GM18867 (cell line): ENCODE data around the gene SLC17A8.

ENCODE experiments used
- ATAC-seq: cut with Tn5 transposase; IDR thresholded peaks from one replicate; pipeline ENCODE4 v1.9.1; 2021; ENCODE audit warnings: mild to moderate bottlenecking, moderate library complexity; ENCODE audit not compliant: unreplicated experiment

The SLC17A8 gene

DNA sequence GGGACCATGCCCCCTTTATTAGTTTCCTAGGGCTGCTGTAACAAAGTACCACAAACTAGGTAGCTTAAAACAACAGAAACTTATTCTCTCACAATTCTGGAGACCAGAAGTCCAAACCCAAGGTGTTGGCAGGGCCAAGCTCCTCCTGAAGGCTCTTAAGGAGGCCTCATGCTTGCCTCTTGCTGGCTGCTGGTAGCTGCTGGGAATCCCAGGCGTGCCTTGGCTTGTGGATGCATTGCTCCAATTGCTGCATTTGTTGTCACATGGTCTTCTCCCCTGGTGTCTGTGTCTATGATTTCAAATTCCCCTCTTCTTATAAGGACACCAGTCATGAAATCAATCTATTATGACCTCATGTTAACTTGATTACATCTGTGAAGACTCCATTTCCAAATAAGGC lies 11.2 kb downstream of the SLC17A8 start:
- ATAC-seq = no peak

DNA sequence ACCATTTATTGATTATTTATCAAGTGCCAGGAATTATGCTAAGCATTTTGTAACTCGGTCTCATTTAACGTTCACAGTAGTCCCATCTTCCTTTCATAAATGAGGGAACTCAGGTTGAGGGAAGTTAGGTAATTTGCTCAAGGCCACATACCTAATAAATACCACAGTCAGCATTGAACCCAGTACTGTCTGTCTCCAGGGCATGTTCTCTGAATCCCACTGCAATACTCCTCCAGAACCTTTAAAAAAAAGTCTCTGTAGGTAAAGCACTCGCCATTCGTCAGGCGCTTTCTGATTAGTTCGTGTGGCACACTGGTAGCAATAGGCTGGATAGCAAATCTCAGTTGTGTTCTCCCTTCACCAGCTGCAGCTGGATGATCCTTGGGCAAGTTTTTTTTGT lies 14.3 kb downstream of the SLC17A8 start:
- ATAC-seq = no peak

DNA sequence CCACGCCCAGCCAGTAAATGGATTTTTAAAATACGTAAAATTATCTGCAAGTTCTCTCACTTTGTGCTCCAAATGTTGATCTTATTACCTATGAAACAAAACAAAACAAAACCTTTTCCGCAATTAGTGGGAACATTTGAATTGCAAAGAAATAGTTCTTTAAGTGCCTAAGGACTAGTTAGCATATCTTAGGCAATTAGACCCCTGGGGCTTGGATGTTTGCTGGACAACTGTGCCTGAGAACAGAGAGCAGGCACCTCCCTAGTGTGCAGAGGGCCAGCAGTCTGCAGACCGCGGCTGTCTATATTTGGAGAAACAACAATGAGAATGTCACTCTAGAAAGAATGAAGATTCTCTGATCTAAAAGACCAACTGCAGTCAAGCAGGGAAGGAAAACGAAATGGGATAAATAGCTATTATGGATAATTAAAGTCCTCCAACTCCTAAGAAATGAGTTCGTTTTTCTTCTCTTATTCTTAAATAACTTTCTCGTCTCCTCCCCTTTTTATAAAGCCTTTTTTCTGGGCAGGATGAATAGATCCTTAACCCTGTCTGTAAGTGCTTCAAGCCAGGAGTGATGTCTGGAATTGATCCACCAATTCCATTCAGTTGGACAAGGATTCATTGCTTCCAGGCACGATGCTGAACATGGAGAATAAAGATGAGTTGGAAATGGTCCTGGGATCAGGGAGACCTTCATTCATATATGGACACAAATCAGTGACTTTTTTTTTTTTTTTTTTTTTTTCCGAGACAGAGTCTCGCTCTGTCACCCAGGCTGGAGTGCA lies 16.2 kb downstream of the SLC17A8 start:
- ATAC-seq = no peak

DNA sequence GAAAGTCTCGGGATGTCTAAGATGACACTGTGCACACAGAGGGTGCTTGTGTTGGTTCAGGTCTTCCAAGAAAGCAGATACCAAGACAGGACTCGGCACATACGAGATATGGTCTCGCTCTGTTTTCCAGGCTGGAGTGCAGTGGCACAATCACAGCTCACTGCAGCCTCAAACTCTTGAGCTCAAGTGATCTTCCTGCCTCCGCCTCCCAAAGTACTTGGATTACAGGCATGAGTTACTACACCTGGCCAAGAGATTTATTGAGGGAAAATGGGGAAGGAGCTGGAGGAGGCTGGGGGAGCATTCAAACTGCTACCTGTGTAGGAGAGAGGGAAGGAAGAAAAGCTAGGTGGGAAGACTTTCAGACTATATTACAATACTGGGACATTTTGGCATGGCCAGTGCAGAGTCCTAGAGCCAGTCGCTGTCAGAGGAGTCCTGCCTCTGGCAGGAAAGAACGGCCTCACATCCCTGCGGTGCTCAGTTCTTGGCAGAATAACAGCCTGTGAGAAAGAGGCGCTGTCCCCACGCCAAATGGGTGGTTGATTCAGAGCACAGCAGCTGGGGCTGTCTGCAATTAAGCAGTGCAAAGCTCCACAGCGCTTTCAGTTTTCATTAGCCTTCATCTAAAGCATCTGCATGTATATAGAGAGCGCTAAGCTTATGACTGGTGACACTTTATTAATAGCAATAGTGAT lies 18.3 kb downstream of the SLC17A8 start:
- ATAC-seq = no peak

DNA sequence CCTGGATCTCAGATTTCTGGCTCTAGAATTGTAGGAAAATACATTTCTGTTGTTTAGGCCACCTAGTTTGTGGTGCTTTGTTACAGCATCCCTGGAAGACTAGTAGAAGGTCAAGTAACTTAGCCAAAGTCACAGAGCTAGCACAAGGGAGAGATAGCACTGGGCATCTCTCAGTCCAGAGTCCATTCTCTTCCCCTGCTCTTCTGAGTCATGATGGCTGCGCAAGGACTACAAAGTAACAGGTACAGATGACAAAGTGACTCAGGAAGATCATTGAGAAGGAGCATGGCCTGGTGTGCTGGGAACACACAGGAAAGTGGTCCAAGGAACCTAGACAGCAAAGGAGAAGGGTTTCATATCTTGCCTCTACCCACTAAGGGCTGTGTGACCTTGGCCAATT lies 19.3 kb downstream of the SLC17A8 start:
- ATAC-seq = no peak

DNA sequence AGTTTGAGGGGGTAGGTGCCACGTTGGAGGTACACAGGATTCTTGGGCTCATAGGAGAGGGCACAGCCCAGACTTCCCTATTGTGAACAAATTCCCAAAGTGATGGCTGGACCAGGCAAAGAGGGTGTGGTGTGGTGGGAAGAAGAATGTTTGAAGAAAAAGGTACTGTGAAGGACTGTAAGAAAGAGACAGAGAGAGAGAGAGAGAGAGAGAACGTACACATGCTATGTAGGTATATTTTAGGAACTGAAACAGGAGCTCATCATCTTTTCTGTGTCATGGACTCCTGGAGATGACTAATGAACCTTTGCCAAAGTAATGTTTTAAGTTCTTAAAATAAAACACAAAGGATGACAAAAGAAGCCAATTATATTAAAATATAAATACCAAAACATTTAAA lies 24.5 kb downstream of the SLC17A8 start:
- no peak for ATAC-seq

DNA sequence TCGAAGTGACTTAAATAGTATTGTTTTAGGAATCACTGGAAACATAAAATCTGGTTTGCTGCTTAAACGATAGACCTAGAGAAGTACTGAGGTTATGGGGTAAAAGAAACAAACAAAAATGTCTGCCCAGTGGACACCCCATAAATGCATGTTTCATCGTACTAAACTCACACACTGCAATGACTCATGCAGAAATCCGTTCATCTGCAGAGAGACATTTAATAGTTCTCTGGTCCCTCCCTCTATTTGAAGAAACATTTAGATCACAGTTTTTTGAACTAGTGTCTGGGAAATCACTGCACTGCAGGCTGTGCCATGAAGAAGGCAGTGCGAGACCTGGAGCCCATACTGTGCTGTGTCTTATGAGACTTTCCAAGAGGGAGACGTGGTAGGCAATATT lies 25.5 kb downstream of the SLC17A8 start:
- no peak for ATAC-seq

DNA sequence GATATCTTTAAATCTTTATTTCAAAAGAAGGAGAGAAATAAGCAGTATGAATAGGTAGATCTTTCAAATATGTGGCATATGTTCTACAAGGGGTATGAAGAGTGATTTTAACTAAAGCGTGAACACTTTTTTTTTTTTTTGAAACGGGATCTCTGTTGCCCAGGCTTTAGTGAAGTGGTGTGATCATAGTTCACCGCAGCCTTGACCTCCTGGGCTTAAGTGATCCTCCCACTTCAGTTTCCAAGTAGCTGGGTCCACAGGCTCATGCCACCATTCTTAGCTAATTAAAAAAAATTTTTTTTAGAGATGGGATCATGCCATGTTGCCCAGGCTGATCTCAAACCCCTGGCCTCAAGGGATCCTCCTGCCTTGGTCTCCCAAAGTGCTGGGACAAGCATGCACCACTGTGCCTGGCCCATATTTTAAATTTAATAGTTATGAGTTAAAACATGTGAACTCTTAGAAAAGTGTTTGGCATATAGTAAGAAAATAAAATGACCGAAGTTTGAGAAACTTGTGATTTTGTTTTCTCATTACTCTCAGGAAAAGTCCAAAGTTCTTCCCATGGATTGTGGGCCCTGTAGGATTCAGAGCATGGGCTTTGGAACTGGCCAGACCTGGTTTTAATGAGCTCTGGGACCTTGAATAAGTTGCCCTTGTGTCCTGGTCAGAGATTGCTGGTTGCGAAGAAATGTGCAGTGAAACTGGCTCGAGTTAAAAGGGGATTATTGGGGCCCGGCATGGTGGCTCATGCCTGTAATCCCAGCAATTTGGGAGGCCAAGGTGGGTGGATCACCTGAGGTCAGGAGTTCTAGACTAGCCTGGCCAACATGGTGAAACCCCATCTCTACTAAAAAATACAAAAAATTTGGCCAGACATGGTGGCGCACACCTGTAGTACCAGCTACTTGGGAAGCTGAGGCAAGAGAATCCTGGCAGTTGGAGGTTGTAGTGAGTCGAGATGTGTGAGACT lies 27.0 kb downstream of the SLC17A8 start:
- ATAC-seq = no peak

DNA sequence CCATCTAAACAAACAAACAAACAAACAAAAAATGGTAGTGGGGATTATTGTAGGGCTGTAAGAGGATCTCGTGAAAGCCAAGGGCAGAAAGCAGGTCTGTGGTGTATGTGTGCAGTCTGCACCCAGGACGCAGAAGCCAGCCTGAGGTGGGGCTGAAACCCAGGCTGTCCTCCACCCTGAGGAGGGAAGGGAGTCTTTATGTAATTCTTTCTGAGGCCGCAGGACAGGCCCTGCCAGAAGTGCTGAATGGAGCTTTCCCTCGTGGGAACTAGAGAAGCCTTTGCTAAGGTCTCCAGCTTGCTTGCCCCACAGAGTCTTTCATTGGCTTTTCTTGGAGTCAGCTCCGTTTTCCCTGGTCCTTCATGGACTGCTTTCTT lies 27.7 kb downstream of the SLC17A8 start:
- no peak for ATAC-seq

DNA sequence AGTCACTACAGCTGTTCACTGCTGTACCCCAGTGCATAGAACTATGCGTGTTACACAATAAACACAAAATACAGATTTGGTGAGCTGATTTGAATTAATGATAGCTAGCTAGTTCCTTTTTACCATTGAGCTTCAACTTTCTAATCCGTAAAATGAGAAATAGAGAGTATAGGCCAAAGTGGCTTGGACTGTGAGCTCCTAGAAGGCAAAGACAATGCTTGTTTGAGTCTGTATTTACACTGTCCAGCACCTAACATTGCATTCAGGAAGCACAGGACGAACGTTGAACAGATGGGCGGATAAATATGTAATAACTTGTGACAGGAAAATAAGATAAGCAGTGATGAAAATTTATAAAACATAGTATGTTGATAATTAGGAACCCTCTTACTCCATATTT lies 31.5 kb downstream of the SLC17A8 start:
- no peak for ATAC-seq

DNA sequence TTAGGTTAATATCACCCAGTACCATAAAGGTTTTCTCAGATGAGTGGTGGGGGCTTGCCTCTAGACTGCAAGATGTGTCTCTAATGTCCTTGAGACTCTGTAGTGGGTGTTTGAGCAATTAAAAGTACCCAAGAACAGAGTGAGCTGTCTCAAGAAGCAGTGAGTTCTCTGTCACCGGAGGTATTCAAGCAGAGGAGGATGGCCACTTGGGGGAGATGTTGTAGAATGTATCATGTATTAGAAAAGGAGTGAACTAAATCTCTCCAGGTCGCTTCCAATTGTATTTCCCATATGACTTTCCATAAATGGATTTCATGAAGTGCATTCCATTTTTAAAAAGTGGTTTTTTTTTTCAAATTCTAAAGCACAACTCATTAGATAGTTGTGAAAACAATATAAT lies 35.0 kb downstream of the SLC17A8 start:
- no peak for ATAC-seq

DNA sequence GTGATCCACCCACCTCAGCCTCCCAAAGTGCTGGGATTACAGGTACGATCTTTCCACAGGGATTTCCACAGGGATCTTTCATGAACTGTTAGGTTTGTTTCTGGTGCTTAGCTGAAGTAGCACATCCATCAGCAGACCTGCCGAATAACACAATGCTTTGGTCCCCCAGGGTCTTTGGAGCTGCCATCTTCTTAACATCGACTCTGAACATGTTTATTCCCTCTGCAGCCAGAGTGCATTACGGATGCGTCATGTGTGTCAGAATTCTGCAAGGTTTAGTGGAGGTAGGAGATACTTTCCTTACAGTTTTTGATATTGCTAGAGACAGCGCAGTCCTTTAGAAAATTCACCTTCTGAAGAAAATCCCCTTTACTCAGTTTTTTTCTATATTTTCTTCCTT lies 36.3 kb downstream of the SLC17A8 start:
- ATAC-seq = no peak

DNA sequence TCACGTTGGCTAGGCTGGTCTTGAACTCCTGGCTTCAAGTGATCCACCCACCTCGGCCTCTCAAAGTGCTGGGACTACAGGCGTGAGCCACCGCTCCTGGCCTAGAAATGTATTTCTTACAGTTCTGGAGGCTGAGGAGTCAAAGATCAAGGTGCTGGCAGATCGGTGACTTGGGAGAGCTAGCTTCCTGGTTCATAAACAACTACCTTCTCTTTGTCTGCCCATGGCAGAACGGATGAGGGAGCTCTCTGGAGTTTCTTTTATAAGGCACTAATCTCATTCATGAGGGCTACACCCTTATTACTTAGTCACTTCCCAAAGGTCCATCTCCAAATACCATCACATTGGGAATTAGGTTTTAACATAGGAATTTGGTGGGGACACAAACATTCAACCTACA lies 38.9 kb downstream of the SLC17A8 start:
- no peak for ATAC-seq

DNA sequence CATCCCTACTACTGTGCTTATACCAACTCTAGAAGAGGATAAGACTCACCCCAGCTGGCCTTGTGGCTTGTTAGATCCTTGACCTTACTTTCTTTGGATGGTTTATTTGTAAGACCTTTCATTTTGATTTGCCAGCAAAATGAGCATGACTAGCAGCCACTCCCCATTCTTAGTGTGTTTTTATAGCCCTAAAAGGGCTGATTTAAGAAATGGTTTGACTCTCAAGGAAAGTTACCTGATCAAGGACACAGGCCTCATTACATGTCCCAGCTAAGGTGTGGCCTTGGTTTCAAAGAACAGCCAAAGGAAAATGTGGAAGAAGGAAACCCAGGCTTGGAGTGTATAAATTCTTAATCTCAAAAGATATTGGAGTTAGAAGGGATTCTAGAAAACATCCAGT lies 41.4 kb downstream of the SLC17A8 start:
- ATAC-seq = no peak

DNA sequence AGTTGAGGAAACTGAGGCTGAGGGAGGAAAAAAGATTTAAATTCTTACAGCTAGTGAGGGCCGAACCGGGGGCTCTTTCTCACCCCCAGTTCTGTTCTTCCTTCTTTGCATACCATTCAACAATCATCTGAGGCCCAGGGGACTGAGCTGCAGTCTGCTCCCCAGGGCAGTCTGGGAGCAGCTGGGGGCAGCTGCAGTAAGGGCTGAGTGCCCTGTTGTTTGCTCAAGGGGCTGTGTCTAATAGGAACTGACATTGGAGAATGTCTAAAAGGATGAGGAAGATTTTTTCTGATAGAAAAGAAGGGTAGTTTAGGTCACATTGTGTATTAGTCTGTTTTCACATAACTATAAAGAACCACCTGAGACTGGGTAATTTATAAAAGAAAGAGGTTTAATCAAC lies 42.2 kb downstream of the SLC17A8 start:
- no peak for ATAC-seq

DNA sequence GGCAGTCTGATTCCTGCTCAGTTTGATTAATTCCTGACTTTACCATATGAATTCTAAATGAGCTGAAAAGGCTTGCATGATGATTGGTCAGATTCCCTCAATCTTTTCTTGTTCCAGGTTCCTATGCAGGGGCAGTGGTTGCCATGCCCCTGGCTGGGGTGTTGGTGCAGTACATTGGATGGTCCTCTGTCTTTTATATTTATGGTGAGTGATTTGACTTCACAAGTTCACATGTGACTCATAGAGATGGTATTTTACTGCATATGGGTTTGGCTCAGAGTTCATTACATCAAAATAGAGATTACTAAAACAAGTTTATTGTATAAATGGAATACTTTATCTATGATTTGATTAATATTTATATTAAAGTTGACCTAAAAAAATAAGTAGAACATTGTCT lies 44.8 kb downstream of the SLC17A8 start:
- ATAC-seq = no peak

DNA sequence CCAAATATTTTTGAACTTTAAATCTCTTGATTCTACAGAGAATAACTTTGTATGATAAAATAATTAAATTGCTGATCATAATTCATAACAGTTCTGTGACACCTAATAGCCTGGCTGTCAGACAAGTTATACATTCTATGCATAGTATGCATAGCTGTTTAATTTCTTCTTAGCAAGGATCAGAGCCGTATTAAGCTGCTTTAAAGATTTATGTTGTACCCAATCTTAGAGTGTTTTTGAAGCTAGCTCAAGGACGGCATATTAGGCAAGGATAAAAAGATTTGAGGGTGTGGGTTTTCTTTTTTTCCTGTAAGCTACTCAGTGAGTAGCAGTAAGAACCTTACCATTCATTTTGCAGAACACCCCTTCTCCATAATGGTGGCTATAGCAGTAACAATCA lies 45.9 kb downstream of the SLC17A8 start:
- ATAC-seq = no peak

DNA sequence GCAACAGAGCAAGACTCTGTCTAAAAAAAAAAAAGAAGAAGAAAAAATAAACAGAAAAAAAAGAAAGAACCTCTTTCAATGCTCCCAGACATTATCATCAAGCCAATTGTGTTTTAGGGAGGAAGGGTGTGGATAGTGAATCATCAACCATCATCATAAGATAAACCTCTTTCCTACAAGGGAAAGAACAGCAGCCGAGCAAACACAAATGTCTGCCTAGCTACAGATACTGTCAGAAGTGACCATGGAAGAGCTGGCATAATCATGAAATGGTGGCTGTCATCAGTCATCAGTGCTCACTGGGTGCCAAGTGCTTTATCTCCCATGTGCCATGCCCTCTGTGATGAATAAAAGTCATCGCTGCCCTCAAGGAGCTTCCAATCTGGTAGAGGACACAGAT lies 46.6 kb downstream of the SLC17A8 start:
- ATAC-seq = no peak

DNA sequence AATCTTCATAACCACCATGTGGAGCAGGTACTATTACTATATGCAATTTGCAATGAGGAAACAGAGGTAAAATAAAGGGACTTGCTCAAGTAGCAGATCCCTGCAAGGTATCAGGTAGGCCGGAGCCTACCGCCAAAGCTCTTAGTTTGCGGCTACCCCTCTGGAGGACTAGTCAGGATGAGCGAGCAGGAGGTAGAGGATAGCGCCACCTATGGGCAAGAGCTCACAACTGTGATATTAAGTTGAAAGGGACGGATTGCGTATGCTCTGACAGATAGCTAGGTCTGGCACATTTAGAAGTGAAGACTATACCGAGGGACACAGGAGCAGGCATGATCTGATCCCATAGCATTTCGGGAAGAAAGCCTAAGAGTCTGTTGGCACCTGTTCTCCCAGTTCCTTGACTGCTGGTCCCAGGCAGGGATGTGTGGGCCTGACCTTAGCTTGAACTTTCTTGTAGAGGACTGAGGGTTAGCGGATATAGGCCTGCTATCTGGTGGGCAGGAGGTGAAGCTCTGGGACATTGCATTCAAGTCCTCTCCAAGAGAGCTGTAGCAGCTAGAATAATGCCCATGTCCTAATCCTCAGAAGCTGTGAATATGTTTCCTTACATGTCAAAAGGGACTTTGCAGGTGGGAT lies 48.0 kb downstream of the SLC17A8 start:
- ATAC-seq = peak; percentile 82

DNA sequence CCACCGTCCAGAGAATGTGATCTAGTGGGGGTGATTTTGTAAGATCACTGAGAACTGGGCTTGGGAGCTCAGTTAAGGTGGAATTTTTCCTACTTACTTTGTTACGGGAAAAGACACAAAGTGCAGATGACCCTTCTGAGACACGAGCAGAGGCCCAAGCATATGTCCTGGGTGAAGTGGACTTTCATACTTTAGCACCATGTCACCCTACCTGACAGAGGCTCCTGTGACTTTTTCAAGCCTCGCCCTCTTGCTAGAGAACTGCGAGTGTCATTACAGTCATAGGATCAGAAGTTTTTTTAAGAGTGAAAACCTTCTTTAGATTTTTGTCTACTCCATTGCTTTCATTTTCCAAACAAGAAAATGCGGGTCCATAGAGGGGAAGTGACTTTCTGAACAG lies 56.1 kb downstream of the SLC17A8 start:
- ATAC-seq = no peak

DNA sequence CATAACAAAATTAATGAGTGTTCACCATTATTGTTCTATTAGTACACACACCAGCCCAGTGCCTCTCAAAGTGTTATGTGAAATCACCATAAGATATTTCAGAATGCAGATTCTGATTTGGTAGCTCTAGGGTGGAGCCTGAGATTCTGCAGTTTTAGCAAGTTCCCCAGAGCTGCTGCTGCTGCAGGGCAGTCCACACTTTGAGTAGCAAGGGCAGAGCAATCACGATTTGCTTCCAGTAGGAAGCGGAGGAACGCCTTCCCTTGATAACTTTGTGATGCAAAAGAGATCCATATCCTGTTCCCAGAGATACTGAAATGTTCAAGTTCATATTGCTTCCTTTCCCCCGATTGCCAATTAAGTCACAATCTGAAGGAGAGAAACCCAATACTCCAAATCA lies 57.9 kb downstream of the SLC17A8 start:
- ATAC-seq = no peak
